ENCODE results near the gene NR2F6. TPM values are rescaled to one million over a fixed set of nuclear protein-coding genes. Genes with fewer than 3 reads are reported as not detected.

The NR2F6 gene
- total and polyA plus RNA-seq, 2 of the 4 experiments (the other 2 are of a cell fraction): 8.4 to 20.5 TPM

DNA sequence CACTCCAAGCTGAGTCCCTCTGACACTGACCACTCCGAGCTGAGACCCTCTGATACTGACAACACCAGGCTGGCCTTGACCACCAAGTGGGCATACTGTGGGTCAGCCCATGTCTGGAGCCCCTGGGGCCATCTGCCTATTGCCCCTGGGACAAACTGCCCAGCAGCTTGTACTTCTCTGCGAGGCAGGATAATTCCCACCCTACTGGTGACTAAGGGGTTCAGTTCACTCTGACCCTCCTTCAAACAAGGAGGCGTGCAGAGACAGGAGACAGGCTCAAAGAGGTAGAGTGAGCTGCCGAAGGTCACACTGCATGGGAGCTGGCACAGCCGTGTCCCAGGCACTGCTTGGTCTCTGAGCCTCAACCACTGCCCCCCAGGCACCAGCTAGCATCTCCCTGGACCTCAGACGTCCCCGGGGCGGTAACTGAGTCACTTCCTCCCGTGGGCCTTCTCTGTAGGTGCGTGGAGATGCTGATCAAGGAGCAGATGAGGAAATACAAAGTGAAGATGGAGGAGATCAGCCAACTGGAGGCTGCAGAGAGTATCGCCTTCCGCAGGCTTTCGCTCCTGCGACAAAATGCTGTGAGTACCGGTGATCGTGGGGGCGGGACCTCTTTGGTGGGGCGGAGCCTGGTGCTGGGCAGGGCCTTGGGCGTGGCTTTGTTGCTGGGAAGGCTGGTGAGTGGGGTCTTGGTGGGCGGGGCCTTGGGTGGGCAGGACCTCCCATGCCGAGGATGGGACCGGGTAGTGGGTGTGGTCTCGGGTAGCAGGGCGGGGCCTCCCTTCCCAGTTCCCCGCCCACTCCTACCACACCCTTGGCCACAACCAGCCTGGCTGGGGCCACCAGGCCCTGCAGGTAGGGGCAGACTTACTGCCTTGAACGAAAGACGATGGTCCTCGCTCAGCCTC, 36.3 kb downstream of the NR2F6 start (continued):
- TF ChIP-seq, protein P1, sequence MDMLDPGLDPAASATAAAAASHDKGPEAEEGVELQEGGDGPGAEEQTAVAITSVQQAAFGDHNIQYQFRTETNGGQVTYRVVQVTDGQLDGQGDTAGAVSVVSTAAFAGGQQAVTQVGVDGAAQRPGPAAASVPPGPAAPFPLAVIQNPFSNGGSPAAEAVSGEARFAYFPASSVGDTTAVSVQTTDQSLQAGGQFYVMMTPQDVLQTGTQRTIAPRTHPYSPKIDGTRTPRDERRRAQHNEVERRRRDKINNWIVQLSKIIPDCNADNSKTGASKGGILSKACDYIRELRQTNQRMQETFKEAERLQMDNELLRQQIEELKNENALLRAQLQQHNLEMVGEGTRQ (IDR thresholded peaks at IDR 0.05; ENCODE audit: low read depth, low read length): no peak
- no peak for TF ChIP-seq CHD1 (IDR thresholded peaks at IDR 0.05; ENCODE audit: low read depth, low read length)
- TF ChIP-seq MAFK (IDR thresholded peaks at IDR 0.05; ENCODE audit: low read depth, low read length): no peak
- no peak for TF ChIP-seq RFX5 (IDR thresholded peaks at IDR 0.05; ENCODE audit: low read depth, low read length)

All from IMR-90 (cell line).